ENCODE results near the gene PRR20G.
A peak's percentile ranks its signal among the peaks of the same experiment; 100 is the strongest.
"Not testable (repeated sequence)": the region's sequence is repeated elsewhere in the genome, so short reads cannot be mapped to it uniquely, and the experiment has no call there.

The PRR20G gene

GRCh38 chr3:127299276-127299675 lies 11.4 kb upstream of the PRR20G start:
- no peak for DNase-seq (ENCODE audit: low spot score)

- no peak for DNase-seq (ENCODE audit: low spot score)
Observed at GRCh38 chr3:127296959-127297358, 9.1 kb upstream of the PRR20G start.

GRCh38 chr3:127296166-127296565 lies 8.3 kb upstream of the PRR20G start:
- DNase-seq (ENCODE audit: low spot score), result no peak

GRCh38 chr3:127293650-127294049 lies 5.8 kb upstream of the PRR20G start:
- DNase-seq (ENCODE audit: low spot score), result not testable (repeated sequence)

GRCh38 chr3:127291611-127292010 lies 3.8 kb upstream of the PRR20G start:
- DNase-seq (ENCODE audit: low spot score), result no peak

- no peak for DNase-seq (ENCODE audit: low spot score)
Observed at GRCh38 chr3:127291114-127291513, 3.3 kb upstream of the PRR20G start.

- no peak for DNase-seq (ENCODE audit: low spot score)
Observed at GRCh38 chr3:127289706-127290575, 2.1 kb upstream of the PRR20G start.

GRCh38 chr3:127288921-127289705 lies 1.3 kb upstream of the PRR20G start:
- DNase-seq (ENCODE audit: low spot score), result peak; percentile 31

- DNase-seq (ENCODE audit: low spot score), result no peak
Observed at GRCh38 chr3:127288343-127288742, 497 bp upstream of the PRR20G start.

- DNase-seq (ENCODE audit: low spot score), result no peak
Observed at GRCh38 chr3:127286571-127287140, 1.2 kb downstream of the PRR20G start.

GRCh38 chr3:127284258-127284657 lies 3.6 kb downstream of the PRR20G start:
- no peak for DNase-seq (ENCODE audit: low spot score)

- DNase-seq (ENCODE audit: low spot score), result no peak
Observed at GRCh38 chr3:127277561-127277960, 10.3 kb downstream of the PRR20G start.

GRCh38 chr3:127276995-127277394 lies 10.9 kb downstream of the PRR20G start:
- DNase-seq (ENCODE audit: low spot score), result no peak

GRCh38 chr3:127276396-127276795 lies 11.4 kb downstream of the PRR20G start:
- no peak for DNase-seq (ENCODE audit: low spot score)

- no peak for DNase-seq (ENCODE audit: low spot score)
Observed at GRCh38 chr3:127275287-127275781, 12.5 kb downstream of the PRR20G start.

- no peak for DNase-seq (ENCODE audit: low spot score)
Observed at GRCh38 chr3:127274200-127274760, 13.6 kb downstream of the PRR20G start.

GRCh38 chr3:127273206-127273605 lies 14.6 kb downstream of the PRR20G start:
- no peak for DNase-seq (ENCODE audit: low spot score)

GRCh38 chr3:127266186-127266585 lies 21.7 kb downstream of the PRR20G start:
- DNase-seq (ENCODE audit: low spot score), result no peak

GRCh38 chr3:127265581-127265981 lies 22.3 kb downstream of the PRR20G start:
- no peak for DNase-seq (ENCODE audit: low spot score)

GRCh38 chr3:127264794-127265514 lies 22.9 kb downstream of the PRR20G start:
- DNase-seq (ENCODE audit: low spot score), result no peak

- DNase-seq (ENCODE audit: low spot score), result no peak
Observed at GRCh38 chr3:127264292-127264691, 23.6 kb downstream of the PRR20G start.
